Measurements from ENCODE around the gene MTHFD1L.
"Not testable (repeated sequence)": the region's sequence is repeated elsewhere in the genome, so short reads cannot be mapped to it uniquely, and the experiment has no call there.

MTHFD1L gene

GRCh38 chr6:151073701-151074100 lies 208.2 kb downstream of the MTHFD1L start:
- no peak for DNase-seq

- no peak for DNase-seq
These were observed 209.5 kb downstream of the MTHFD1L start for GRCh38 chr6:151075005-151075404.

- no peak for DNase-seq
These were observed 210.0 kb downstream of the MTHFD1L start for GRCh38 chr6:151075527-151075926.

GRCh38 chr6:151075930-151076555 lies 210.5 kb downstream of the MTHFD1L start:
- no peak for DNase-seq

- no peak for DNase-seq
These were observed 213.2 kb downstream of the MTHFD1L start for GRCh38 chr6:151078655-151079054.

- no peak for DNase-seq
These were observed 216.2 kb downstream of the MTHFD1L start for GRCh38 chr6:151081656-151082055.

GRCh38 chr6:151082079-151082478 lies 216.6 kb downstream of the MTHFD1L start:
- DNase-seq: no peak

GRCh38 chr6:151084275-151084674 lies 218.8 kb downstream of the MTHFD1L start:
- no peak for DNase-seq

- not testable (repeated sequence) for DNase-seq
These were observed 221.6 kb downstream of the MTHFD1L start for GRCh38 chr6:151087055-151087454.

GRCh38 chr6:151087861-151088598 lies 222.5 kb downstream of the MTHFD1L start:
- DNase-seq: no peak

GRCh38 chr6:151088599-151088935 lies 223.1 kb downstream of the MTHFD1L start:
- DNase-seq: no peak

- no peak for DNase-seq
These were observed 223.5 kb downstream of the MTHFD1L start for GRCh38 chr6:151088963-151089362.

- DNase-seq: no peak
These were observed 224.5 kb downstream of the MTHFD1L start for GRCh38 chr6:151089978-151090377.

GRCh38 chr6:151091571-151091970 lies 226.1 kb downstream of the MTHFD1L start:
- no peak for DNase-seq

- no peak for DNase-seq
These were observed 227.1 kb downstream of the MTHFD1L start for GRCh38 chr6:151092591-151092990.

- no peak for DNase-seq
These were observed 228.2 kb downstream of the MTHFD1L start for GRCh38 chr6:151093706-151094105.

- no peak for DNase-seq
These were observed 230.2 kb downstream of the MTHFD1L start for GRCh38 chr6:151095538-151096254.

GRCh38 chr6:151096255-151096612 lies 230.7 kb downstream of the MTHFD1L start:
- DNase-seq: no peak

GRCh38 chr6:151096691-151097606 lies 231.4 kb downstream of the MTHFD1L start:
- DNase-seq: no peak

GRCh38 chr6:151098166-151098565 lies 232.7 kb downstream of the MTHFD1L start:
- DNase-seq: no peak

GRCh38 chr6:151100326-151100725 lies 234.8 kb downstream of the MTHFD1L start:
- DNase-seq: no peak

GRCh38 chr6:151101161-151101815 lies 235.8 kb downstream of the MTHFD1L start:
- no peak for DNase-seq

Measured in right forelimb (tissue), 1 donor.